Astrocyte of the spinal cord (primary cell): ENCODE measurements around the gene C1QTNF5.

Experiments used
- DNase-seq: peaks from one replicate; pipeline ENCODE4 v3.0.0; 2011; ENCODE audit warnings: low read depth, low spot score
- H3K4me3 ChIP-seq: 2 replicates; pipeline ENCODE4 v1.5.1; 2011; ENCODE audit warnings: low read depth, mild to moderate bottlenecking, low read length, moderate library complexity
- in situ Hi-C: cut with HindIII; loops from 2 replicates; pipeline ENCODE4 v1.10.0; 2017; ENCODE audit warnings: low sequenced_read_pairs
- TF ChIP-seq, protein P1 (sequence below): IDR thresholded peaks from 2 replicates; pipeline ENCODE4 v1.5.1; 2012; ENCODE audit warnings: low read depth, mild to moderate bottlenecking, low read length, inconsistent platforms

The C1QTNF5 gene

DNA sequence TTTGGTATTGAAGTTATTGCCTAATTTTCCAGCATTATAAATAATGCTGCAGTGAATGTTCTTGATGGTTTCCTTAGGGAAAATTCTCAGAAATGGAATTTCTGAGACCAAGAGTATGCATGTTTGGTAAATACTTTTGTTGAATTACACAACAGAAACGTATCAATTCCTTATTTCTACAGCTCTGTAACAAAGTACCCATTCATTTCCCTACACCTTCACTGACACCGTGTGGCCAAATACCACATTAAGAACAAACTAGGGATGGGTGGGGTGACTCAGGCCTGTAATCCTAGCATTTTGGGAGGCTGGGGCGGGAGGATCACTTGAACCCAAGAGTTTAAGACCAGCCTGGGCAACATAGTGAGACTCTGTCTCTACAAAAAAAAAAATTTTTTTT lies 45.5 kb downstream of the C1QTNF5 start:
- TF ChIP-seq, protein P1, sequence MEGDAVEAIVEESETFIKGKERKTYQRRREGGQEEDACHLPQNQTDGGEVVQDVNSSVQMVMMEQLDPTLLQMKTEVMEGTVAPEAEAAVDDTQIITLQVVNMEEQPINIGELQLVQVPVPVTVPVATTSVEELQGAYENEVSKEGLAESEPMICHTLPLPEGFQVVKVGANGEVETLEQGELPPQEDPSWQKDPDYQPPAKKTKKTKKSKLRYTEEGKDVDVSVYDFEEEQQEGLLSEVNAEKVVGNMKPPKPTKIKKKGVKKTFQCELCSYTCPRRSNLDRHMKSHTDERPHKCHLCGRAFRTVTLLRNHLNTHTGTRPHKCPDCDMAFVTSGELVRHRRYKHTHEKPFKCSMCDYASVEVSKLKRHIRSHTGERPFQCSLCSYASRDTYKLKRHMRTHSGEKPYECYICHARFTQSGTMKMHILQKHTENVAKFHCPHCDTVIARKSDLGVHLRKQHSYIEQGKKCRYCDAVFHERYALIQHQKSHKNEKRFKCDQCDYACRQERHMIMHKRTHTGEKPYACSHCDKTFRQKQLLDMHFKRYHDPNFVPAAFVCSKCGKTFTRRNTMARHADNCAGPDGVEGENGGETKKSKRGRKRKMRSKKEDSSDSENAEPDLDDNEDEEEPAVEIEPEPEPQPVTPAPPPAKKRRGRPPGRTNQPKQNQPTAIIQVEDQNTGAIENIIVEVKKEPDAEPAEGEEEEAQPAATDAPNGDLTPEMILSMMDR, result no peak
- in situ Hi-C loops, result no loop called here
- no peak for DNase-seq

DNA sequence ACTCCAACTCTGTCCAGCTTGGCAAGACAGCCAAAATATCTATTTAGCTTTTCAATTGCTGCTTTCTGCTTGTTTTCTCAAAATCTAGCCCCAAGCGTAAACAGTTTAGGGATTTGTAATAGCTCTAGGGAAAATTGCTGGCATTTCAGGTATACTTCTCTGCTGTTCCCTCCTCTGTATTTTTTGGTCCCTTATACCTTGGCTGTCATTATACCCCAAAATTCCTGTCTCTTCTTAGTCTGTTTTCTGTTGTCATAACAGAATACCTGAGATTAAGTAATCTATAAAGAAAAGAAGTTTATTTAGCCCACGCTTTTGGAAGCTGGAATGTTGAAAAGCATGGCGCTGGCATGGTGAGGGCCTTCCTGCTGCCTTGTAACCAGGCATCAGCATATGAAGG lies 47.2 kb downstream of the C1QTNF5 start:
- no peak overlapping the region for H3K4me3 ChIP-seq
- DNase-seq, result no peak
- in situ Hi-C loops, result no loop called here
- TF ChIP-seq, protein P1, result no peak

More for the DNA sequence above, 45.5 kb downstream of the C1QTNF5 start:
- H3K4me3 ChIP-seq, result no peak overlapping the region

DNA sequence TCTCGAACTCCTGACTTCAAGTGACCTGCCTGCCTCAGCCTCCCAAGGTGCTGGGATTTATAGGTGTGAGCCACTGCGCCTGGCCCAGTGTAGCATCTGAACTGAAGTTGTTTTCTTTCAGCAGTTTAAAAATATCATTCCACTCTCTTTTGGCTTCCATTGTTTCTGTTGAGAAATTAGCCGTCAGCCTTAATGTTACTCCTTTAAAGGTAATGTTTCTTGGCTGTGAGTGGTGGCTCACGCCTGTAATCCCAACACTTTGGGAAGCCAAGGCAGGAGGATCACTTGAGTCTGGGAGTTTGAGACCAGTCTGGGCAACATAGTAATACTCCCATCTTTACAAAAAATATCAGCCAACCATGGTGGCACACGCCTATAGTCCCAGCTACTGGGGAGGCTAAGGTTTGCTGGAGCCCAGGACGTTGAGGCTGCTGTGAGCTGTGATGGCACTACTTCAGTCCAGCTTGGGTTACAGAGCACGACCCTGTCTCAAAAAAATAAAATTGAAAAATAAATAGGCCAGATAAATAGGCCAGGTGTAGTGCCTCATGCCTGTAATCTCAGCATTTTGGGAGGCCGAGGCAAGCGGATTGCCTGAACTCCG lies 49.7 kb downstream of the C1QTNF5 start:
- in situ Hi-C loops, result no loop called here
- H3K4me3 ChIP-seq, result no peak overlapping the region
- TF ChIP-seq, protein P1, result no peak
- DNase-seq, result no peak
